Heart right ventricle (tissue), 16 donors: ENCODE measurements around the gene SHISA6. TPM values are rescaled to one million over a fixed set of nuclear protein-coding genes. Genes with fewer than 3 reads are reported as not detected.

Experiments used
- ATAC-seq, 8 donors: fragments of 200-7000 bp; cut with Tn5 transposase; one replicate each; pipeline ENCODE4 v1.9.1; 2020; ENCODE audit warnings: mild to moderate bottlenecking in 8 of 8, moderate library complexity in 8 of 8, moderate number of reproducible peaks in 1 of 8
- DNase-seq, 2 donors: peaks; one replicate each; pipeline ENCODE4 v3.0.0-alpha.2; 2020
- H3K27ac ChIP-seq, 10 donors: fragments of 200-600 bp; sonication (generic) in 2 of 10; one replicate each; pipeline versions ENCODE4 v1.5.0 to v1.8.0; 2020 to 2022; ENCODE audit warnings: mild to moderate bottlenecking in 3 of 10
- H3K27me3 ChIP-seq, 7 donors: fragments of 200-600 bp; one replicate each; pipeline ENCODE4 v1.8.0; 2021 to 2022; ENCODE audit warnings: mild to moderate bottlenecking in 2 of 7
- H3K36me3 ChIP-seq, 9 donors: fragments of 200-600 bp; sonication (generic) in 1 of 9; one replicate each; pipeline versions ENCODE4 v1.5.0 to v1.8.0; 2020 to 2022; ENCODE audit warnings: mild to moderate bottlenecking in 2 of 9
- H3K4me1 ChIP-seq, 9 donors: fragments of 200-600 bp; sonication (generic) in 1 of 9; one replicate each; pipeline versions ENCODE4 v1.5.0 to v1.8.0; 2020 to 2022; ENCODE audit warnings: mild to moderate bottlenecking in 4 of 9
- H3K4me3 ChIP-seq, 10 donors: fragments of 200-600 bp; sonication (generic) in 2 of 10; one replicate each; pipeline versions ENCODE4 v1.5.0 to v1.8.0; 2020 to 2022; ENCODE audit warnings: mild to moderate bottlenecking in 7 of 10, moderate library complexity in 2 of 10
- H3K9me3 ChIP-seq, 11 donors: fragments of 200-600 bp in 10 of 11; sonication (generic) in 2 of 11; one replicate each; pipeline versions ENCODE4 v1.5.0 to v1.8.0; 2013 to 2022; ENCODE audit warnings: mild to moderate bottlenecking in 2 of 11, control low read depth in 1 of 11, moderate library complexity in 1 of 11
- CTCF ChIP-seq, 9 donors: fragments of 200-600 bp; sonication (generic) in 2 of 9; IDR thresholded peaks; one replicate each; pipeline versions ENCODE4 v1.5.0 to v1.8.0; 2021 to 2022; ENCODE audit warnings: antibody characterized with exemption in 9 of 9, mild to moderate bottlenecking in 5 of 9, moderate library complexity in 1 of 9
- WGBS, 2 donors: extraction: QIAGEN DNeasy Blood & Tissue Kit; methylation state at CpG; one replicate each; pipeline ENCODE4 v1.1.7; 2013; ENCODE audit warnings: inconsistent platforms in 1 of 2; 5-methylcytosine and 5-hydroxymethylcytosine counted together
- intact Hi-C, 10 donors: fragments of 100-400 bp; cut with DNase I; formaldehyde crosslinking; loops; one replicate each; pipeline versions ENCODE4 v1.11.1 to v1.14.2; 2022
- polyA plus RNA-seq, 2 donors: library from polyadenylated mRNA; stranded (reverse); fragments of 200-250 nt; gene quantifications; one replicate each; pipeline ENCODE4 v1.2.3, GENCODE V29; 2013
- total RNA-seq, 10 donors: library from RNA; stranded (reverse); fragmentation: NEBNext Ultra II Directional in 3 of 10; extraction: Animal tissue kit (Norgen Biotek cat#: 25700) in 3 of 10; gene quantifications; one replicate each; pipeline versions ENCODE4 v1.2.1 to v1.2.4, GENCODE V29; 2021 to 2023
- donor health status: Arrhythmogenic right ventricular cardiomyopathy.
- donor health status: ischemic (EF 13 %, LVEDD 7.1; RV severe dilation, severe dysfunction).
- donor health status: healthy with polysubstance abuse.
- donor health status: DM: no; HTN: yes; CAD: no.
- donor health status: DM: no; HTN: no; CAD: no.
- donor health status: ischemic (EF 25% LVEDD 6.9; RV normal size, moderate dysfunction).
- donor health status: ischemic (EF 25% LVEDD 5.7; RV mildly dilated, moderate dysfunction).
- donor health status: healthy.
- donor health status: DM: yes; HTN: yes; CAD: no.
- donor health status: Ischemic cardiomyopathy.
- donor health status: ischemic (EF 35%, LVEDD 5.7; RV mildly dilated, moderate dysfunction).
- donor health status: nonischemic (EF 11% LVEDD 7.7; RV severe dilation, severe dysfunction).
- donor health status: DM: yes; HTN: yes; CAD: no.
- donor health status: PGD.
- donor health status: ischemic (EF 29% LVEDD 5.4; RV normal size, mild dysfunction).
- donor health status: nonischemic (EF 23%, LVEDD 6.1; RV moderate dilation, normal function).

The SHISA6 gene
- total and polyA plus RNA-seq, 12 donors = 0.06 to 0.66 (median 0.23) TPM

DNA sequence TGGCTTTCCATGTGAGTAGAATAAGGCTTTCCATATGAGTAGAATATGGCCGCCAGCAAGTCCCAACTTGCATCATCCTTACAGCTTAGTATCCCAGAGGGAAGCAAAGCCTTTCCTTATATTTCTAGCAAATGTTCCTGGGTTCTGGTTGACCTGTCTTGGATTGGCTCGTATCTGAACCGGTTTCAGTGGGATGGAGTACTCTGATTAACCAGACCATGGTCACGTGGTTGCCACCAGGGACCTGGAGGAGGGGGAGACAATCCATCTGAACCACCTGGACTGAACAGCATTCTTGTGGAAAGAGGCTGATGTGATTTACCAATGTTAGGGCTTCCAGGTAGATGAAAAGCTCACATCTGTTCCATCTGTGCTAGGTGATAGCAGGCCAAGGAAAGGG, 89.0 kb downstream of the SHISA6 start:
- no peaks in the 10 kb centered on the region for H3K36me3 ChIP-seq
- H3K4me3 ChIP-seq = no peak overlapping the region
- no peaks in the 10 kb centered on the region for H3K4me1 ChIP-seq
- no peak overlapping the region for H3K27ac ChIP-seq
- no peak for ATAC-seq
- H3K9me3 ChIP-seq = no peaks in the 10 kb centered on the region
- peaks cover 0 to 31% (median 4%) of the 10 kb centered on the region in 7 donors for H3K27me3 ChIP-seq
- 83 to 85% methylated on average over 4 of the region's 4 CpGs for WGBS, 2 donors
- DNase-seq = no peak
- TF ChIP-seq CTCF (IDR thresholded peaks at IDR 0.05) = no peak
- intact Hi-C loops = no loop called here

- Histone ChIP-seq H3K36me3 (no peaks in the 10 kb centered on the region), H3K4me1 (no peaks in the 10 kb centered on the region), H3K27ac (no peak overlapping the region), H3K27me3 (peaks cover 0 to 27% (median 4%) of the 10 kb centered on the region in 7 donors), H3K4me3 (no peak overlapping the region), H3K9me3 (no peaks in the 10 kb centered on the region)
- TF ChIP-seq CTCF (IDR thresholded peaks at IDR 0.05) = no peak
- DNase-seq = peak; percentile 23 to 27
- WGBS, 2 donors = 10 to 14% methylated on average over 8 of the region's 8 CpGs
- intact Hi-C loops = no loop called here
- ATAC-seq = peak in 3 of 8 donors; percentile 9 to 39 (median 38)
Observed at GRCh38 chr17:11330826-11331225, 89.8 kb downstream of the SHISA6 start.

DNA sequence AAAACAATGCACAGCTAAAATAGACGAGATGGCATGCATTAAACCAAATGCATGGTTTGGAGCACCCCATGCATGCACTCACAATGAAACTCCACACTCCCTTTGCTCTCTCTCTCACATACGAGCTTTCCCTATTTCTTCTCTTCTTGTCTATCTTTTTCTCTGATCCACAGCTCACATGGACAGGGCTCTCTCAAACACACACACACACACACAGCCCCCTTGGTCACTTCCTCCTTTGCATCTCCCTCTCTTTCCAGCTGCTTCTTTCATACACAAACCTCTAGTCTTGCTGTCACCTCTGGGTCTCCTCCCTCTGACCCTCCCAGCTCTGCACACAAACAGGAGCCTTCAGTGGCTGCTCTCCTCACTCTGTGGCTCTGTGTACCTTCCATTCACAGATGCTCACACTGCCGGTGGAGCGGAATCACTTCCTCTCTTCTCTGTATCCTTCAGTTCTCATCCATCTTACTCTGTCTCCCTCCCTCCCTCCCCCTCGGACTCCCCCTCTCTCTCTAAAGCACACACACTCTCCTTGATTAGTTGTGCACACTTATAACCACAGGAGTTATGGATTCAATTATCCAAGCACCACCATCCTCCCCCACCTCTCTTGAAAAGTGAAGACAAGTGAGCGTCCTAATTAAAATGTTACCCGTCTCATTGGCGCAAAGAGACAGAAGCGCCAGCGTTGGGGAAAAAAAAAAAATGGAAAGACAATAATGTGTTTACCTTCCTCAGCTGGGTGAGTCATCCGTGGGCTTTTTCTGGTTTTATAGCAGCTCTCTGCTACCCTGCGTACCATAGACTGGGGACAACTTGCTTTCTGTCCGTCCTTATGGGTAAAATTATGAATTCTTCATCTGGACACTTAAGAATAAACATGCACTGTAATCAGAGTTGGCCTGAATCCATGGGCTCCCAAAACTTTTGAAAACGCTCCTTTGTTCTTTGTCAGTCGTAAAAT, 90.8 kb downstream of the SHISA6 start:
- TF ChIP-seq CTCF (IDR thresholded peaks at IDR 0.05) = no peak
- 58 to 62% methylated on average over 15 of the region's 15 CpGs for WGBS, 2 donors
- Histone ChIP-seq H3K36me3 (no peaks in the 10 kb centered on the region), H3K4me3 (no peak overlapping the region), H3K4me1 (no peaks in the 10 kb centered on the region), H3K27me3 (peaks cover 0 to 33% (median 4%) of the 10 kb centered on the region in 7 donors), H3K9me3 (no peaks in the 10 kb centered on the region), H3K27ac (no peak overlapping the region)
- intact Hi-C loops = no loop called here
- no peak for ATAC-seq
- DNase-seq = no peak

GRCh38 chr17:11332706-11333105, 91.7 kb downstream of the SHISA6 start:
- H3K27ac ChIP-seq = no peak overlapping the region
- WGBS, 2 donors = 82 to 88% methylated on average over 7 of the region's 7 CpGs
- intact Hi-C loops = no loop called here
- H3K9me3 ChIP-seq = no peaks in the 10 kb centered on the region
- no peaks in the 10 kb centered on the region for H3K36me3 ChIP-seq
- ATAC-seq = no peak
- TF ChIP-seq CTCF (IDR thresholded peaks at IDR 0.05) = no peak
- peaks cover 0 to 39% (median 4%) of the 10 kb centered on the region in 7 donors for H3K27me3 ChIP-seq
- H3K4me1 ChIP-seq = no peaks in the 10 kb centered on the region
- no peak for DNase-seq
- H3K4me3 ChIP-seq = no peak overlapping the region
